Effector CD4-positive, alpha-beta T cell (primary cell): ENCODE data around the gene FBXW10B.
"Not testable (repeated sequence)": the region's sequence is repeated elsewhere in the genome, so short reads cannot be mapped to it uniquely, and the experiment has no call there.

Source experiments
- DNase-seq: peaks from one replicate; pipeline ENCODE4 v3.0.0-alpha.2; 2020

The FBXW10B gene

GRCh38 chr17:15642014-15642413 is 22.5 kb upstream of the FBXW10B start:
- not testable (repeated sequence) for DNase-seq

GRCh38 chr17:15630930-15631453 is 11.5 kb upstream of the FBXW10B start:
- not testable (repeated sequence) for DNase-seq

DNA sequence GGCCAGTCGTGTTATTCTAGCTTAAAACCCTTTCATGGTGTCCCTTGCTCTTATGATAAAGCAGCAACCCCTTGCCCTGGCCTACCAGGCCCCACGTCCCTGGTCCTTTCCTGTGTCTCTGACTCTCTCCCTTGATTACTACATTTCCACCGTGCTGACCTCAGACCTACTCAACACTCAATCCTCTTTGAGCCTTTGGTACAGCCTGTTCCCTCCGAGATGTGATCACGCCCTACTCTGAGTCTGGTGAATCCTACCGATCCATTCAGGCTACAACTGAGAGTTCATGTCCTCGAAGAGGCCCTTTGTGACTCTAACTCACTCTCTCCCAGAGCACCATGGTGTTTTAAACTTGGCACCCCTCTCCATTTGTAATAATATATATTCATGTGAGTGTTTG is 10.5 kb upstream of the FBXW10B start:
- DNase-seq, result not testable (repeated sequence)

DNA sequence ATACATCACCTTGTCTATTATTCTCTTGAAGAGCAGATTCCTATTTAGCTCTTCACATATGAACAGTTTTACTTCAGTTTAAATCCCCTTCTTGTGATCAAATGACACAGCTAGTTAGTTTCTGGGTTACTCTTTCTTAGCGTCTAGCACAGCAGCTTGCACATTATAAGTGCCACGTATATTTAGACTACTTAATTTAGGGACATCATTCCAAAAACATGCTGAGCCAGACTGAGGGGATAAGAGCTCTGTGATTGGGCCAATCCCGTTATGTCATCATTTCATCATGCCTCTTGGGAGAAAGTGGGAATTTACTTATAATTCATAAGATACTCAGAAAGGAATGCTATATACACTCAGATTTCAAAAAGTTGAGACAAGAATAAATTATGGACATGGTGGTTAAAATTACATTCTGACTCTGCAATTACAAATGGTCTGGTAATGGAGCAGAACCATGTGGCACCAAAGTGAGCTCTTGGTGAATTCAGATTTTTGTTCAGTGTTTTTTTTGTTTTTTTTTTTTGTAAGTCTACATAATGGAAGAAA is 4.2 kb upstream of the FBXW10B start:
- DNase-seq, result not testable (repeated sequence)

GRCh38 chr17:15623255-15623654 is 3.8 kb upstream of the FBXW10B start:
- not testable (repeated sequence) for DNase-seq

- DNase-seq, result not testable (repeated sequence)
Measured at GRCh38 chr17:15622124-15622523, 2.6 kb upstream of the FBXW10B start.

- not testable (repeated sequence) for DNase-seq
Measured at GRCh38 chr17:15616828-15617227, 2.7 kb downstream of the FBXW10B start.

DNA sequence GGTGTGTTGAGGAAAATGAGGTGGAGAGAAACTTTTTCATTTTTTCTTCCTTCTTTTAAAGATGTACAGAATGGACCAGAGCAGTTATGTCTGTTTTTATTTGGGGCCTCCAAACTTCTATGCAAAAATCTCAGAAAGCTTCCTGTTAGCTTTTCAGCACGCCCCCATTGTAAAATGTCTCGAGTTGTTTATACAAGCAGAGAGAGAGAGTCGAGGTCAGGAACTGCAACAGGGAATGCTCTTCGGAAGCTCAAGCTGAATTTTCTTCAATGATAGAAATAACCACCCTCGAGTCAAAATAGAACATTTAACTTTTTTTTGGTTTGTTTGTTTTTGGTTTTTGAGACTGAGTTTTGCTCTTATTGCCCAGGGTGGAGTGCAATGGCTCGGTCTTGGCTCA is 3.7 kb downstream of the FBXW10B start:
- DNase-seq, result not testable (repeated sequence)

GRCh38 chr17:15613111-15613510 is 6.4 kb downstream of the FBXW10B start:
- not testable (repeated sequence) for DNase-seq

GRCh38 chr17:15592960-15593359 is 26.5 kb downstream of the FBXW10B start:
- not testable (repeated sequence) for DNase-seq

DNA sequence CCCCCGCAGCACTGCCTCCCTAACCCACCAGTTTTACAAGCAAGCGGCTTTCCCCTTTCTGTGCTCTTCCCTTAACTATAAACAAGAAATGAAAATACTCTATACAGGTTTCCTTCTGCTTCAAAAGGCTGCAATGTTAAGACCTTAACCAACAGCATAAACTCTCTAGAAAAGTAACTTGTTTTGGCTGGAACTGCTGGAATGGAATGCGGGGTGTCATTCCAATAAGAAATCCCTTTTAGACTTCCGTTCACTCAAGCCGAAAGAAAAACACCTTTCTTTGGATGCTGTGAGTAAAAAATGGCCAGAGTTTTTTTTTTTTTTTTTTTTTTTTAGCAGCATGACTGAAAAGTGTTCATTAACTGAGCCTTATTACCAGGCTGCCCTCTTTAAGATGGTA is 27.5 kb downstream of the FBXW10B start:
- DNase-seq, result not testable (repeated sequence)

- DNase-seq, result not testable (repeated sequence)
Measured at GRCh38 chr17:15590844-15591243, 28.7 kb downstream of the FBXW10B start.

- peak; percentile 3 for DNase-seq
Measured at GRCh38 chr17:15589544-15590536, 29.7 kb downstream of the FBXW10B start.

DNA sequence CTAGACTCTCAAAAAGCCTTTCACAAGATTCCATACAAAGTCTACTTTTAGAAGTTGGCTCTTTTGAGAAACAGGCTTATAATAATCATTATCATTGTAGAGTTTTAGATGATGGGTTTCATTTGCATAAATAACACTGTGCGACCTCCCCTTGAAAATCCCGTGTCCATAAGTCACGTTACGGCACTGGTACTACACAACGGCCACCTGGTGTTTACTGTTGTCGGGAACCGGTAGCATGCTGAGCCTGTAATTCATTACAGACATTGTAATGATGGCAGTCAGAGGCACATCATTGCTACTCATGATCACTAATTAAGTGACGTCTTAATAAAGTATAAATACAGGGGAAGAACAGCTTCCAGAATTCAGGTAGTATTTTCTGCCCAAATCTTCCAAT is 31.5 kb downstream of the FBXW10B start:
- DNase-seq, result not testable (repeated sequence)

DNA sequence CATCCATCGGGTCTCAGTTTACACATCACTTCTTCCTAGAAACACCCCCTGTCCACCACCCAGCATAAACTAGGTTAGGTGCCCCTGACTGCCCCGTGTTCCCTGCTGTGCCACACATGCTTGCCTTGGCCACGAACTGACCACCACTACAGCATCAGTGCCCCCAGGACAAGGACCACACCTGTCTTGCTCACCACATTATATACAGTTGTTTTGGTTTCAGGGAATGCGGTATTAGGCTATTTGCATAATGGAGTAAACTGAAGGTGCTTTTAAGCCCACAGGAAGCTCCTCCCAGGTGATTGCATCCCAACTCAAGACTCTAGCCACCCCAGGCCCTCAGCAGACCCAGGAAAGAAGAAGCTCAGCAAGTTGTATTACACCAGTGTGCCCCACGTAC is 36.2 kb downstream of the FBXW10B start:
- not testable (repeated sequence) for DNase-seq

DNA sequence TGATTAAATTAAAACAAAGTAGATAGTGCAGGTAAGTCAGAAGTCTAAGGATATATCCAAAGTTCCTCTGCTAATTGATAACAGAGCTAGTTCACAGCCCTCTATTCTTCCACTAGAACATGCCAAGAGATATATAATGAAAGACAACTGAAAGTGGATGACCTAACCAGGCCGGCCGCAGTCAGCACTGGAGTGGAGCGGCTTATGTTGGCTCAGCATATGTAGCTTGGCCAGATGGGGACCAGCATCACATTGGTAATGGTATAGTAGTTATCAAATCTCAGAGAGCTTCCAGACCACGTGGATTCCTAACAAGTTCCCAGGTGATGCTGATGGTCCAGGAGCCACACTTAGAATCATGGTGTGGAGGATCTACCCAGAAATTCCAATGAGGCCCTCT is 38.0 kb downstream of the FBXW10B start:
- not testable (repeated sequence) for DNase-seq

GRCh38 chr17:15576848-15577247 is 42.7 kb downstream of the FBXW10B start:
- not testable (repeated sequence) for DNase-seq

DNA sequence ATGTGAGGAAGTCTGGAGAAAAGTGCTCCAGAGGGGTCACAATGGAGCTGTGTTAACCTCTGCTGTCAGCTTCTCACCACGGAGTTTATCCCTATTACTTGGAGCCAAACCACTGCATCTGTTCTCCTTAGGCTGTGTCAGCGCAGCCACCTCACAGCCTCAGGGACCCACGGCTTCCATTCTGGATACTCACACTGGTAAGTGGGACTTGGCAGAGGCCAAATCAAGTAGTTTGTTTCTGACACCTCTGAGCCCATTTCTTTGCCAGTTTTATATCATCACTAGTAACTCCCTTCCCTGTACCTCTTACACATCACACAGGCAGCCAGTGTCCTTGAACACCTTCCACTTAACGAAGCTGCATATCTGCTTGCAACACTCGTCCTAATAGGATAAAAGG is 44.8 kb downstream of the FBXW10B start:
- DNase-seq, result not testable (repeated sequence)

- DNase-seq, result not testable (repeated sequence)
Measured at GRCh38 chr17:15573870-15574269, 45.6 kb downstream of the FBXW10B start.
